Fibroblast of upper back skin (primary cell): ENCODE measurements around the gene MRPS18A.

Experiments
- DNase-seq: peaks from one replicate; pipeline ENCODE4 v3.0.0-alpha.2; 2013

MRPS18A gene

DNA sequence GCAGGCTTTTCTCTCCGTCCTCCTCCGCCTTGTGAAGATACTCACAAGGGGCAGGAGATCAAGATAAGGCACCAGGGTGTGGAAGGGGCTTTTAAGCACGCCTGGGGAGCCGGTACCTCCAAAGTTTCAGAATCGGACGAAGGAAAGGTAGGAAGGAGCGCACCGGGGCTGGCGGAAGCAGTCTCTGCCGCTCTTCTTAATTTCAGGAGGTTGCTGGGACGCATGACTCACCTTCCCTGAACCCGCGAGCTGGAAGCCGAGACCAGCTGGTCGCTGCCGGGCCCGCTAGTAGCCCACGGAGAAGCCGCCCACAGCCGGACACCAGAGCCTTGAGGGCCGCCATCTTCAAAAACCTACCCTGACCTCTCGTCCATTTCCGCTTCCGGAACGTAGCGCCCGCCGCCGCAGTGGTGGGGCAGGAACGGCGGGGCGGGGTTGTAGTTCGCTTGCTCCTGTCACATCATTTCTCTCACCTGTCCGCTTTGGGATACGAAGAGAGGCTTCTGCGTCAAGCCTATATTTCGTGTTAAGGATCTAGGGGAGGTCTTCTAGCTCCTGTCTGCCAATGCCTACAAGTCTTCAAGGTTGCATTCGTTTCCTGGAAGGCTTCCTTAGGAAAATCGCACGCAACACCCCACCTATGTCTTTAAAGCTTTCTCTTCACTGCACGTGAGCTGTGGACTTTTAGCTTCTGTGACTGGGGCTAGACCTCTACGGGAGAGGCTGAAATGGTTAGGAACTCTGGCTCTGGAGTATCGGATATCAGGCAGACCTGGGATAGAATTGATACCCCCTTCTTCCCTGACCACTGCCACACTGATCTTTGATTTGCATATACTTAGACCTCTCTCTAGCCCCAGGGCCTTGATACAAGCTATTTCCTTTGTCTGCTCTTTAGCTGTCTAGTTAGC, at the start of gene MRPS18A:
MRPS18A (minus strand) TSS at position 355 of the 911 bp plus-strand sequence; CDS start at position 343, 12 bp downstream.
- DNase-seq = peak; percentile 66

DNA sequence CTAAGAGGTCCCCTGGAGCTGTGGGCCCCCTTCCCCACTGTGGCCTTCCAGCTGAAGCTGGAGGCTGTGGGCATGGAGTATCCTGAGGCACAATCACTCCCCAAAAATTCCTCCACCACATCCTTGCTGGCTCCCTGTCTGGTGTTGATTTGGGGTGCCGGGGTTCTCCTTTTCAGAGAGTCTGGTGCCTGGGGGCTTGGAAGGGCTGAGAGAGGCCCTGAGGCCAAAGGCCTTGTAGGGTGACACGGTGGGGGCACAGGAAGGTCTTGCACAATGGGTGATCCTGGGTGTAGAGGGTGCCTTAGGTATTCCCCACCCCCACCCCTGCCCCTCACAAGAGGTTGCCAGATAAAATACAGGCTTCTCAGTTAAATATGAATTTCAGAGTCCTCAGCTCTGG, 49.3 kb upstream of the MRPS18A start:
- DNase-seq = no peak

DNA sequence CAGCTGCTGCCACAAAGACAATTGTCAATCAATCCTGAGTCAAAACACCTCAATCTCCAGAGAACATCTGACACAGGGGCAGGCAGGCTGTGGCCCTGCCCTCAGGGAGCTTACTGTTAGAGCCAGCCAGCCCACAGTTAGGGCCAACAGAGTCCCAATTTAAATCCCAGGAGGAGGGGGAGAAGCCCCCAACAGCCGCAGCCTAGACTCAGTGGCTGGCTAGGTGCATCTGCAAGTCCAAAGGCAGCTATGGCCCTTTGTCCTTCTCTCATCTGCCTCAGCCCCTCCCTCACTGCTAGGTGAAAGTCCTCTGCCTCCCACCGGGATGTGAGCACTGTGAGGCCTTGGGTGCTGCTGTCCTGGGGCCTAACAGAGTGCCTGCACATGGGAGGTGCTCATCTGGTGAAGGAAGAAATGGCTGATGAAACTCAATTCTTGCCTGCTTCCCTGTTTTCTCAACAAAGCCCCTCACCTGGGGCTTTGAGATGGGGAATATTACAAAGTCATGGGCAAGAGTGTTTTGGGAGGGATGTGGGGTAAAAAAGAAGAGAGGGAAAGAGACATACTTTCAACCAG, 48.7 kb upstream of the MRPS18A start:
- DNase-seq = no peak

- DNase-seq = no peak
Measured at GRCh38 chr6:43735642-43736199, 48.1 kb upstream of the MRPS18A start.

DNA sequence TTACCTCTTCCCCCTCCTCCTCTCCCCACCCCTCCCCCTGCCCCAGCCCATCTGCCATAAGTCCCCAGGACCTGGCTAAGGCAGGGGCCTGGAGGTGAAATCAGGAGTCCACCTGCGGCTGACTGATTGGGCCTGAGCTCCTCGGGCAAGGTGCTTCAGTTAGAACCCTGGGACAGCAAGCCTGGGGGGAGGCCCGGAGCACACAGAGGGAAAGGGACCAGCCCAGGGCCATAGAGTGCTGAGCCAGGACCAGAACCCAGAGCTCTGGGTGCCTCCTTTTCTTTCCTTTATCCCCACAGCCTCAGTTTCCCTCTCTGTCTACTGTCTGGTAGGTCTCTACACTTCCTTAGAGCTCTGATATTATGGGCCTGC, 46.7 kb upstream of the MRPS18A start:
- no peak for DNase-seq

GRCh38 chr6:43733471-43734293, 46.1 kb upstream of the MRPS18A start:
- DNase-seq = no peak

- no peak for DNase-seq
Measured at GRCh38 chr6:43730634-43731033, 43.0 kb upstream of the MRPS18A start.

- DNase-seq = no peak
Measured at GRCh38 chr6:43729537-43729936, 41.9 kb upstream of the MRPS18A start.

GRCh38 chr6:43728586-43728985, 41.0 kb upstream of the MRPS18A start:
- DNase-seq = no peak

- no peak for DNase-seq
Measured at GRCh38 chr6:43727634-43728033, 40.0 kb upstream of the MRPS18A start.

DNA sequence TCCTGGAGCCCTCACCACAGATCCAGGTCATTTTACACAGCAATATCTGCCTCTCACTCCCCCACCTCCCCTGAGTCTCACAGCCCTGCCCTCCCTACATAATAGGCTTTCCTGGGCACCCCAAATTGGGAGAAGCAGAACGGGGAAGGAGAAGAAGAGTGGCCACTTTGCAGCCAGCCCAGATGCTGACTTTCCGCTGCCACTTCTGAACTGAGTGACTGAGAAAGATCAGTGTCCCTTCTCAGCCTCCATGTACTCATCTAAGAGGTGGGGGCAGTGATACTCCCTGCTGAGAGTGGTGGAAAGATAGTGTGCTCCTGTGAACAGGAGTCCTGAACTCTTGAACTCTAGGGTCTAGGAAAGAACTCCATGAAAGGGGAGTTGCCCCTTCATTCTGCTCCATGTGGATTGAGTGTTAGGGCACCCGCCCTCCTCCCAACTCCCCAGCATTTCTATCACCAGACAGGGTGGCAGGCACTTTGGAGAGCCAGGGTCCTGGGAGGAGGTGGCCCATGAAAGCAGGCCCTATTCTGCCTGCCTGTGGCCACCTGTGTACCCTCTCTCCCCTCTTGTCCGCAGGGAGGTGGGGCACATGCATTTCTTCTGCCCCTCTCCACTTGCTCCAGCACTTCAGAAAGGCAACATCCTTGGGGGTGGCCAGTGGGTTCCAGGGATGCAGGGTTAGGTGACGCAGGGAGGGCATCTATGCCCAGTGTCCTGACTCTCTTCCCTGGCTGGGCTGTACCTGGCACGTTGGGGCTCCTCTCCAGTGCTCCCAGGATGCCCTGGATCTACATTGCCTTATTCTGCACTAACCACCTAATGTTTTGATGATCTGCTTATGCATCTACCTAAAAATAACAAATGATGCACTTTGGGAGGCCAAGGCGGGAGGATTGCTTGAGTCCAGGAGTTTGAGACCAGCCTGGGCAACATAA, 38.3 kb upstream of the MRPS18A start:
- no peak for DNase-seq

DNA sequence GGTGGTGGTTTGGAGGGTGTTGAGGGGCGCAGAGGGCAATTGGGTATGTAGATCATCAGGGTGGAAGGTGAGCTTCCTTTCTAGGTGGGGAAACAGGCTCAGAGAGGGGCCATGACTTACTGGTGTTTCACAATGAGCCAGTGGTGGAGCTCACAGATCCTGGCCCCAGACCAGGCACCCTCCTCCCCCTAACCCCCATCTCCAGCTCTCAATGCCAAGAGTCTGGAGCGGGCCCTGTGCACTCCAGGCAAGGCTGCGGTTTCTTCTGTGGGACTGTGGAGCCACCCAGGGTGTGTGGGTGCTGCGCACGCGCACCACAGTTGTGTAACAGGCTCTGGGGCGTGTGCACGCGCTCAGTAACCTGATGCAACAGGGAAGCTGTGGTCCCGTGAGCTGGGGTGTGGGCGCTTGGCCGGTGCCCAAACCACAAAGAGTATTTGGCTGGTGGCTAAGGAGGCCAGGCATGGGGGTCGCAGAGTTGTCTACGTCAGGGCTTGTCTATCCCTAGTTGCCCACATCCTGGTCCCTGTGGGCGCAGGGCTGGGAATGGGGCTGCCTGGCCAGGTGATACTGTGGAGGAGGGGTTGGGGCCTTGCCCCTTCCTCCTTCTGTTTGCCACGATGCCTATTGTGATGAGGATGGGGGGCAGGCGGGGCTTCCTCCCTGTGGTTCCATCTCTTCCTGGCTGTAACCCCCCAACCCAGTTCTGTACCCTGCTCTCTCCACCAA, 37.5 kb upstream of the MRPS18A start:
- DNase-seq = peak; percentile 97

DNA sequence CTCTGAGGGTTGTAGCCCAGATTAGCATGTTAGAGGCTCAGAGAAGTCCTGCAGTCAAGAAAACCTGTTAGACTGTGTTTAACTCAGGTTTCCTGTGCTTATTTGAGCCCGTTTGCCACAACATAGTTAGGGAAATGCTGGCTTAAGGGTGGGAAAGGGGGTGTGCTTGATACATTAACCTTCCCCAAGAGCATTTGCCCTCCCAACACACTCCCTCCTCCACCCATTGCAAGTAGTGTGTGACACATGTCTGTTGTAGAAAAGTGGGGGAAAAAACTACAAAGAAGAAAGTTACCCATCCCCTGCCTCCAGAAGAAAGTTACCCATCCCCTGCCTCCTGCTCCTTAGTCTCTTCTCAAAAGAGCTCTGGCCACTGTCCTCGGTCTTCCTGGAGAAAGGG, 36.8 kb upstream of the MRPS18A start:
- no peak for DNase-seq

DNA sequence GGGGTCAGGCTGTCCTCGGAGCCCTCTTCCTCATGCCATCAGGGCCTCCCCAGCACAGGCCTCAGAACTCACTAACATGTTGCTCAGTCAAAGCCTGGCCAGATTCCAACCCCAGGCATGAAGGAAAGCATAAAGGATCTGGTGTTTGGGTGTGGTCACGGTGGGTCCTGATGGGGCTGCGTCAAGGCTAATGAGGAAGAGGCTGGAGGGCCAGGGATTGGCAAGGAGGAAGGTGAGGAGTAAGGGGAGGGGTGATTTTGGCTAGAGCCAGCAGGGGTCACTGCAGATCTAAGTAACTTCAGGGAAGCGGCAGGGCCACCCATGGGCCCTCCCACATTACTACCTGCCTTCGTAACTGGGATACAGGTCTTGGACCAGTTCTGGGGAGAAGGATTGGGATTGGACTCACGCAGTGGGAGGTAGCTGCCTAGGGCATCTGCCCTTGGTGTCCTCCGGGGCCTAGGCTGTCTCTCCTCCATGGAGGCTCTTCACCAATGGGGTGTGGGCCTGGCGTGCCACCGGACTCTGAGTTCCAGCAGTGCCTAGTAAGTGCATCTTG, 36.2 kb upstream of the MRPS18A start:
- peak; percentile 73 for DNase-seq

DNA sequence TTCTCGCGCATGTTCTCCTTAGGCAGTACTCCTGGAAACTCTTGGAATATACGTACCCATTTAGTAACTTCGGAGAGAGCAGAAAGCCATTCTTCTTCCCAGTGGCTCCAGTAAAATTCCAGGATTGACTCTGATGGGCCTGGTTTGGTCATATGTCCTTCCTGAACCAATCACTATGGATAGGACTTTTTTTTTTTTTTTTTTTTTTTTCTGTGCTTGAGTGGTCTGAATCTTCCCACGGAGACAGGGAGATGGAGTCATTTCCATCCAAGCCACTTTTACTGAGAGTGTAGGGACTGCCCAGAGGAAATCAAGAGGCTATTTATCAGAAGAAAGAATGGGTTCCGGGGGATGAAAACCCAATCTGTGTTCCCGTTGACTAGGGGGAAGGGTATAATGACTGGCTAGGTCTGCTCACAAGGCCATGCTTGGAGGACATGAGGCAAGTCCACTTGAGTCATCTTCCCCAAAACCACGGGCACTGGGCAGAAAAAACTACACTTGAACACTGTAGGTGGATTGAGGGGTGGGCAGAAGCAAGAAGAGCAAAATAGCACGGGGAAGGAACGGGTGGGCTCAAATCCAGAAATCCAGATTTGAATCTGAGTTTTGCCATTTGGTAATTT, 35.4 kb upstream of the MRPS18A start:
- DNase-seq = no peak

DNA sequence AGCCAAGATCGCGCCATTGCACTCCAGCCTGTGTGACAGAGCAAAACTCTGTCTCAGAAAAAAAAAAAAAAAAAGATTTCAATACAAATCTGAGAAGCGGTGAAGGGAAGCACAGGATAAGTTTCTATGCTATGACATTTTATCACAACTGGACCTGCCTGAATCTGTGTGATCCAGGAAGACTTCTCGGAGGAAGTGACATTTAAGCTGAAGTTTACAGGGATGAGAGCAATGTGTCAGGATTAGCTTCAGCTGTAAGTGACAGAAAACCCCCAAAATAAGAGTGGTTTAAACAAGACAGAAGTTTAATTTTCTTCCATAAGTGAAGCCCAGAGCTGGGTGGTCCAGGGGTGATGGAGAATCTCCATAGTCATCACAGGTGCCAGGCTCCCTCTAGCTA, 33.4 kb upstream of the MRPS18A start:
- DNase-seq = no peak

- DNase-seq = no peak
Measured at GRCh38 chr6:43719511-43719910, 31.9 kb upstream of the MRPS18A start.

GRCh38 chr6:43718387-43719105, 31.0 kb upstream of the MRPS18A start:
- no peak for DNase-seq

- no peak for DNase-seq
Measured at GRCh38 chr6:43717822-43718221, 30.2 kb upstream of the MRPS18A start.

DNA sequence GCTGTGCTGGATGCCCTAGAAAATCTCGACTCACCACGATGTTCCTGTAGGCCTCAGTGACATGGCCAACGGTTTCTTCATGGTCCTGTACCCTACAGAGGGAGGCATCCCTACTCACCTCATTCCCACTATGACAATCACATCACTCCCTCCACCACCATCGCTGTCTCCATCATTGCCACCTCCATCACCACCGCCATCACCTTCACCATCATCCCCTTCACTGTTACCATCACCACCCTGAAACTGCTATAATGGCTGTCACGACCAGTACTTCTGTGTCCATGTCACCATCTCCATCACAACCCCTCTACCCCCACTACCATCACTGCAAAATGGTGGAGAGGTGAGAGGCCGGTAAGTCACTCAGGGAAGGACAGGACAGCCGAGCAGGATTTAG, 29.8 kb upstream of the MRPS18A start:
- DNase-seq = no peak
